Daoy (cell line): ENCODE data around the gene CRADD. TPM values are rescaled to one million over a fixed set of nuclear protein-coding genes. Genes with fewer than 3 reads are reported as not detected.
"Not testable (repeated sequence)": the region's sequence is repeated elsewhere in the genome, so short reads cannot be mapped to it uniquely, and the experiment has no call there.

Experiments used
- DNase-seq: peaks from one replicate; pipeline ENCODE4 v3.0.0-alpha.2; 2015; ENCODE audit warnings: low read depth
- total RNA-seq: library from RNA; depleted of rRNA; stranded (reverse); fragments of >200 nt; shearing (Covaris generic); gene quantifications from 2 replicates; pipeline ENCODE4 v1.2.3, GENCODE V29; 2014

CRADD gene
- total RNA-seq, 1 experiment from 2014 or later = 12.6 TPM

GRCh38 chr12:93896952-93897351 lies 219.8 kb downstream of the CRADD start:
- no peak for DNase-seq

- no peak for DNase-seq
These were observed 224.6 kb downstream of the CRADD start for GRCh38 chr12:93901739-93902138.

GRCh38 chr12:93902192-93902591 lies 225.0 kb downstream of the CRADD start:
- DNase-seq = no peak

- no peak for DNase-seq
These were observed 225.8 kb downstream of the CRADD start for GRCh38 chr12:93902736-93903562.

- no peak for DNase-seq
These were observed 226.9 kb downstream of the CRADD start for GRCh38 chr12:93904124-93904523.

GRCh38 chr12:93908264-93908663 lies 231.1 kb downstream of the CRADD start:
- no peak for DNase-seq

- DNase-seq = peak; percentile 29
These were observed 231.8 kb downstream of the CRADD start for GRCh38 chr12:93908846-93909567.

GRCh38 chr12:93911396-93911795 lies 234.2 kb downstream of the CRADD start:
- no peak for DNase-seq

- no peak for DNase-seq
These were observed 235.0 kb downstream of the CRADD start for GRCh38 chr12:93912086-93912733.

GRCh38 chr12:93913845-93914244 lies 236.7 kb downstream of the CRADD start:
- DNase-seq = no peak

GRCh38 chr12:93914281-93914680 lies 237.1 kb downstream of the CRADD start:
- no peak for DNase-seq

- no peak for DNase-seq
These were observed 238.2 kb downstream of the CRADD start for GRCh38 chr12:93915411-93915810.

- DNase-seq = no peak
These were observed 239.2 kb downstream of the CRADD start for GRCh38 chr12:93916402-93916801.

GRCh38 chr12:93918262-93918661 lies 241.1 kb downstream of the CRADD start:
- DNase-seq = no peak

- DNase-seq = no peak
These were observed 241.7 kb downstream of the CRADD start for GRCh38 chr12:93918900-93919299.

GRCh38 chr12:93921521-93921920 lies 244.3 kb downstream of the CRADD start:
- DNase-seq = no peak

GRCh38 chr12:93922583-93923006 lies 245.4 kb downstream of the CRADD start:
- no peak for DNase-seq

GRCh38 chr12:93924367-93924766 lies 247.2 kb downstream of the CRADD start:
- no peak for DNase-seq

- DNase-seq = no peak
These were observed 248.5 kb downstream of the CRADD start for GRCh38 chr12:93925585-93926205.

- no peak for DNase-seq
These were observed 249.1 kb downstream of the CRADD start for GRCh38 chr12:93926237-93926636.

- DNase-seq = not testable (repeated sequence)
These were observed 251.9 kb downstream of the CRADD start for GRCh38 chr12:93929081-93929480.

GRCh38 chr12:93937812-93938211 lies 260.6 kb downstream of the CRADD start:
- no peak for DNase-seq
